Measurements from ENCODE around the gene EML1. TPM values are rescaled to one million over a fixed set of nuclear protein-coding genes. Genes with fewer than 3 reads are reported as not detected.

EML1 gene
- total RNA-seq, 4 donors from 2014 or later, result 12.5 to 19.1 (median 16.6) TPM

DNA sequence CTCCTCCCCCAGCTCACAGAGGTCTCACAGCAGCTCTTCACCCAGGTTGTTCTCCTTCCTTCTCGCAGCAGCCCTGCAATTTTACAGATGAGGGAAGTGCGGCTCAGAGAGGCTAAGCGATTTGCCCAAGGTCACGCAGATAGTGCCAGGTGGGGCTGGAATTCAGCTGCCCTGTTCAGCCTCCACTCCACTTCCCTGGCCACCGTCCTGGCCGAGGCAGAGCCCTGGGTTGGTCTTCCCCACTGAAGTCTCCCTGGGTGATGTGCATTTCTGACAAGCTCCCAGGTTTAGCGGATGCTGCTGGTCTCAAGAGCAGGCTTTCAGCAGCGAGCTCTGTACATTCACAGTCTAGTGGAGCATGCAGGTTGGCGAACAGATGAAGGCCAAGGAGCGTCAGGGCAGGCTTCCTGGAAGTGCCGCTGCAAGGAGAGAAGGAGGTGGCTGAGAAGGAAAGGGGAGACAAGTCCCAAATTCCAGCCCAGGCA, 28.9 kb upstream of the EML1 start:
- intact Hi-C loops (cut with DNase I; ENCODE audit: low total_unique reads), result no loop called here
- TF ChIP-seq CTCF (IDR thresholded peaks at IDR 0.05 in 4 of 5, conservative IDR thresholded peaks at IDR 0.05 in 1 of 5) (no peak), POLR2A (IDR thresholded peaks at IDR 0.05) (no peak)
- in situ Hi-C loops (cut with MboI; ENCODE audit: low sequenced_read_pairs in 4 of 4), result no loop called here
- Histone ChIP-seq H3K4me3 (no peak overlapping the region), H3K27ac (no peak overlapping the region), H3K4me1 (peaks cover 0 to 8% of the 10 kb centered on the region in 2 donors), H3K9me3 (no peaks in the 10 kb centered on the region), H3K27me3 (no peaks in the 10 kb centered on the region), H3K36me3 (no peaks in the 10 kb centered on the region)
- DNase-seq, result no peak
- ATAC-seq, result no peak

- intact Hi-C loops (cut with DNase I; ENCODE audit: low total_unique reads), result no loop called here
- no peaks in the 10 kb centered on the region for H3K27me3 ChIP-seq
- no peaks in the 10 kb centered on the region for H3K9me3 ChIP-seq
- peaks cover 0 to 17% of the 10 kb centered on the region in 2 donors for H3K4me1 ChIP-seq
- no peaks in the 10 kb centered on the region for H3K36me3 ChIP-seq
- DNase-seq (no peak), ATAC-seq (peak in 1 of 2 donors; percentile 52)
- no peak overlapping the region for H3K4me3 ChIP-seq
- in situ Hi-C loops (cut with MboI; ENCODE audit: low sequenced_read_pairs in 4 of 4), result no loop called here
- H3K27ac ChIP-seq, result no peak overlapping the region
- TF ChIP-seq POLR2A (IDR thresholded peaks at IDR 0.05), result no peak
- TF ChIP-seq CTCF (IDR thresholded peaks at IDR 0.05 in 4 of 5, conservative IDR thresholded peaks at IDR 0.05 in 1 of 5), result no peak
These were observed 24.8 kb upstream of the EML1 start for GRCh38 chr14:99768381-99768780.

DNA sequence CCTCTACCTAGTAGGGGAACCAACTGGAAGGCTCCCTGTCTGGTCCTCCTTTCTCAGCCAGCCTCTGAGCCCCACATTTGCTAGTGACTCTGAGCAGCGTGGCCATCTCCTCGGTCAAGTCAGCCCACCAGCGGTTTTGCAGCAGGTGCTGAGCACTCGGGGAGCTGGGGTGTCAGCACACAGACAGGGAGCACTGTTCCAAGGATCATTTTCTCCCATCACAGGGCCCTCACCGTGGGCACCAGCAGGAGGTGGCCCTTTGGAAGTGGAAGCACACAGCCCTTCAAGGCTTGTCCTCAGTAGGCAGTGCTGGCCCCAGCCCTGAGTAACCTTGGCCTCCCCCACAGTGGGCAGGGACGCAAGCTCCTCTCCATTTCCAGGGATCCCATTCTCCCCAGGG, 24.1 kb upstream of the EML1 start:
- intact Hi-C loops (cut with DNase I; ENCODE audit: low total_unique reads), result no loop called here
- Histone ChIP-seq H3K4me3 (no peak overlapping the region), H3K36me3 (no peaks in the 10 kb centered on the region), H3K9me3 (no peaks in the 10 kb centered on the region), H3K4me1 (peaks cover 0 to 17% of the 10 kb centered on the region in 2 donors), H3K27ac (no peak overlapping the region), H3K27me3 (no peaks in the 10 kb centered on the region)
- TF ChIP-seq POLR2A (IDR thresholded peaks at IDR 0.05), result no peak
- no peak for TF ChIP-seq CTCF (IDR thresholded peaks at IDR 0.05 in 4 of 5, conservative IDR thresholded peaks at IDR 0.05 in 1 of 5)
- in situ Hi-C loops (cut with MboI; ENCODE audit: low sequenced_read_pairs in 4 of 4), result no loop called here
- ATAC-seq (no peak), DNase-seq (no peak)

DNA sequence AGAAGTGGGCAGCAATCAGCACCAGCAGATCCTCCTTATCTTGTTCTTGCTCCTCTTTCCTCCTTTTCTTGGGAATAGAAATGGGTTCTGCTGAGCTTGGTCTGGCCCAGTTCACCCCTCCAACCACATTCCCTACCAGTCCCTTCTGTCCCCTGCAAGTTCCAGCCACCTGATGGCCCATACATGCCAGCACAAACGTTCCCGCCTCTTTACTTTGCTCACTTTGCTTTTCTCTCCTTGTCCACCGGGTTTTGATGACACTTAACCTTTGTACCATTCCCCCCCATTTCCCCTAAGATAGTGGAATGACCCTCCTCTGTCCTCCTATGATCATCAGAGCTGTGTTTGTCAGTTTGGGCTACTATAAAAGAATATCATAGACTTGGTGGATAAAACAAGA, 23.4 kb upstream of the EML1 start:
- Histone ChIP-seq H3K4me3 (no peak overlapping the region), H3K27ac (no peak overlapping the region), H3K27me3 (no peaks in the 10 kb centered on the region), H3K36me3 (no peaks in the 10 kb centered on the region), H3K9me3 (no peaks in the 10 kb centered on the region), H3K4me1 (peaks cover 6 to 19% of the 10 kb centered on the region in 2 donors)
- intact Hi-C loops (cut with DNase I; ENCODE audit: low total_unique reads), result no loop called here
- ATAC-seq (no peak), DNase-seq (no peak)
- in situ Hi-C loops (cut with MboI; ENCODE audit: low sequenced_read_pairs in 4 of 4), result no loop called here
- TF ChIP-seq CTCF (IDR thresholded peaks at IDR 0.05 in 4 of 5, conservative IDR thresholded peaks at IDR 0.05 in 1 of 5), result no peak
- TF ChIP-seq POLR2A (IDR thresholded peaks at IDR 0.05), result no peak

Measured in gastrocnemius medialis (tissue), 4 donors.